ENCODE results near the gene DNMBP. TPM values are rescaled to one million over a fixed set of nuclear protein-coding genes. Genes with fewer than 3 reads are reported as not detected.

DNMBP gene
- polyA plus RNA-seq, 2 of the 4 experiments (the other 2 are of a cell fraction) = 13.7 to 20.3 TPM

GRCh38 chr10:100006243-100006886 lies 3.4 kb downstream of the DNMBP start (continued):
- no peak for TF ChIP-seq REST (IDR thresholded peaks at IDR 0.05)
- peak; percentile 84 for TF ChIP-seq JUNB (IDR thresholded peaks at IDR 0.05)
- TF ChIP-seq CBX8 (IDR thresholded peaks at IDR 0.05) = no peak
- 0 out of 4 replicates have a peak, but pooled peaks of 1 of the 2 experiments have one; percentile 28 for TF ChIP-seq CEBPB (IDR thresholded peaks at IDR 0.05)
- no peak for TF ChIP-seq USF2 (IDR thresholded peaks at IDR 0.05)
- TF ChIP-seq HEYL (CRISPR knock-in tag; IDR thresholded peaks at IDR 0.05) = no peak
- TF ChIP-seq POLR2AphosphoS2 (conservative IDR thresholded peaks at IDR 0.05; ENCODE audit: low read length) = no peak
- no peak for TF ChIP-seq RCOR1 (IDR thresholded peaks at IDR 0.05; ENCODE audit: low read depth, low read length)
- TF ChIP-seq HDAC2 (IDR thresholded peaks at IDR 0.05) = no peak
- TF ChIP-seq BHLHE40 (IDR thresholded peaks at IDR 0.05; ENCODE audit: low read depth, low read length) = no peak
- TF ChIP-seq MAFK (IDR thresholded peaks at IDR 0.05; ENCODE audit: partially characterized antibody) = peak; percentile 41
- TF ChIP-seq GATA3 (IDR thresholded peaks at IDR 0.05; ENCODE audit: borderline replicate concordance) = peak; percentile 48; the same call in 1 of the 2 replicates
- no peak for TF ChIP-seq CHD4 (IDR thresholded peaks at IDR 0.05; ENCODE audit: borderline replicate concordance)
- TF ChIP-seq ZFP36 (IDR thresholded peaks at IDR 0.05; ENCODE audit: borderline replicate concordance, partially characterized antibody) = no peak
- TF ChIP-seq HMGXB4 (CRISPR knock-in tag; IDR thresholded peaks at IDR 0.05; ENCODE audit: borderline replicate concordance) = no peak
- TF ChIP-seq BCL3 (IDR thresholded peaks at IDR 0.05) = 0 out of 3 replicates have a peak, but pooled peaks have one; percentile 53
- no peak for TF ChIP-seq ESRRA (IDR thresholded peaks at IDR 0.05; ENCODE audit: borderline replicate concordance, low read length)
- no peak for TF ChIP-seq PHF8 (IDR thresholded peaks at IDR 0.05; ENCODE audit: borderline replicate concordance, low read depth)
- no peak for TF ChIP-seq MYC (IDR thresholded peaks at IDR 0.05; ENCODE audit: borderline replicate concordance, low read length)
- TF ChIP-seq FOSB (CRISPR knock-in tag; IDR thresholded peaks at IDR 0.05) = no peak
- TF ChIP-seq SMC3 (IDR thresholded peaks at IDR 0.05) = no peak; the same call in 2 of the 3 replicates
- no peak for TF ChIP-seq RARB (CRISPR knock-in tag; IDR thresholded peaks at IDR 0.05)
- no peak for TF ChIP-seq FOXS1 (CRISPR knock-in tag; IDR thresholded peaks at IDR 0.05)
- TF ChIP-seq CHD2 (IDR thresholded peaks at IDR 0.05; ENCODE audit: low read length, partially characterized antibody) = no peak
- TF ChIP-seq ATOH8 (CRISPR knock-in tag; IDR thresholded peaks at IDR 0.05; ENCODE audit: low read depth) = no peak
- TF ChIP-seq RAD21 (conservative IDR thresholded peaks at IDR 0.05 in 1 of 2, IDR thresholded peaks at IDR 0.05 in 1 of 2) = peak in 1 of 2 experiments; percentile 13; a peak in 1 of 5 replicates
- peak; percentile 69 for TF ChIP-seq MAX (IDR thresholded peaks at IDR 0.05)
- no peak for TF ChIP-seq HOXA7 (CRISPR knock-in tag; IDR thresholded peaks at IDR 0.05)
- peak; percentile 86; the same call in 1 of the 2 replicates for TF ChIP-seq FOSL2 (IDR thresholded peaks at IDR 0.05)
- TF ChIP-seq FOSL2 (CRISPR knock-in tag; IDR thresholded peaks at IDR 0.05) = peak; percentile 91
- no peak for TF ChIP-seq RNF2 (IDR thresholded peaks at IDR 0.05; ENCODE audit: borderline replicate concordance, low read depth)
- no peak for TF ChIP-seq NPAS2 (CRISPR knock-in tag; IDR thresholded peaks at IDR 0.05; ENCODE audit: borderline replicate concordance)
- TF ChIP-seq ZSCAN20 (CRISPR knock-in tag; IDR thresholded peaks at IDR 0.05) = no peak
- TF ChIP-seq ZNF302 (CRISPR knock-in tag; IDR thresholded peaks at IDR 0.05) = no peak
- peak; percentile 58 to 61; a peak in 2 of 5 replicates for TF ChIP-seq JUN (IDR thresholded peaks at IDR 0.05)
